Endothelial cell (in vitro differentiated cells): ENCODE measurements around the gene APOD. TPM values are rescaled to one million over a fixed set of nuclear protein-coding genes. Genes with fewer than 3 reads are reported as not detected.

Source experiments
- DNase-seq: peaks from one replicate; pipeline ENCODE4 v3.0.0; 2021; ENCODE audit warnings: low spot score
- H3K27ac Mint-ChIP-seq: one replicate; pipeline ENCODE4 v1.8.0; 2021; ENCODE audit warnings: mixed read lengths, inconsistent platforms; ENCODE audit not compliant: unreplicated experiment
- H3K27me3 Mint-ChIP-seq: one replicate; pipeline ENCODE4 v1.8.0; 2021; ENCODE audit warnings: mild to moderate bottlenecking, moderate library complexity, mixed read lengths, inconsistent platforms; ENCODE audit not compliant: unreplicated experiment
- H3K36me3 Mint-ChIP-seq: one replicate; pipeline ENCODE4 v1.8.0; 2021; ENCODE audit warnings: mild to moderate bottlenecking, low read depth, mixed read lengths, inconsistent platforms; ENCODE audit not compliant: unreplicated experiment
- H3K4me1 Mint-ChIP-seq: one replicate; pipeline ENCODE4 v1.8.0; 2021; ENCODE audit warnings: mild to moderate bottlenecking, mixed read lengths, inconsistent platforms; ENCODE audit not compliant: unreplicated experiment
- H3K4me3 Mint-ChIP-seq: one replicate; pipeline ENCODE4 v1.8.0; 2021; ENCODE audit warnings: mild to moderate bottlenecking, mixed read lengths, inconsistent platforms; ENCODE audit not compliant: unreplicated experiment
- H3K9me3 Mint-ChIP-seq: one replicate; pipeline ENCODE4 v1.8.0; 2021; ENCODE audit warnings: mixed read lengths, inconsistent platforms; ENCODE audit not compliant: unreplicated experiment
- CTCF ChIP-seq: fragments of 200-600 bp; sonication (generic); IDR thresholded peaks from one replicate; pipeline ENCODE4 v1.5.0; 2021; ENCODE audit warnings: antibody characterized with exemption; ENCODE audit not compliant: unreplicated experiment
- total RNA-seq: library from RNA; stranded (reverse); fragmentation: NEBNext Ultra II Directional; extraction: Animal tissue kit (Norgen Biotek cat#: 25700); gene quantifications from one replicate; pipeline ENCODE4 v1.2.1, GENCODE V29; 2021; ENCODE audit not compliant: unreplicated experiment

Gene APOD
- total RNA-seq, 1 donor from 2014 or later: 5.0 TPM

- H3K4me1 Mint-ChIP-seq: peaks cover 6% of the 10 kb centered on the region
- H3K36me3 Mint-ChIP-seq: no peaks in the 10 kb centered on the region
- H3K27me3 Mint-ChIP-seq: peaks cover 1% of the 10 kb centered on the region
- no peak overlapping the region for H3K27ac Mint-ChIP-seq
- no peaks in the 10 kb centered on the region for H3K9me3 Mint-ChIP-seq
- no peak for DNase-seq
- no peak for TF ChIP-seq CTCF
- no peak overlapping the region for H3K4me3 Mint-ChIP-seq
These were observed 9.9 kb downstream of the APOD start for GRCh38 chr3:195573611-195574496.

- DNase-seq: no peak
- Mint-ChIP-seq H3K27me3 (peaks cover 1% of the 10 kb centered on the region), H3K27ac (no peak overlapping the region), H3K9me3 (no peaks in the 10 kb centered on the region), H3K4me3 (no peak overlapping the region), H3K4me1 (peaks cover 6% of the 10 kb centered on the region), H3K36me3 (no peaks in the 10 kb centered on the region)
- TF ChIP-seq CTCF: no peak
These were observed 12.4 kb downstream of the APOD start for GRCh38 chr3:195571361-195571760.

GRCh38 chr3:195570912-195571311 lies 12.8 kb downstream of the APOD start:
- no peak overlapping the region for H3K27ac Mint-ChIP-seq

GRCh38 chr3:195570344-195570743 lies 13.4 kb downstream of the APOD start:
- peaks cover 1% of the 10 kb centered on the region for H3K27me3 Mint-ChIP-seq
- TF ChIP-seq CTCF: no peak
- peaks cover 6% of the 10 kb centered on the region for H3K4me1 Mint-ChIP-seq
- no peak for DNase-seq
- no peak overlapping the region for H3K4me3 Mint-ChIP-seq
- no peak overlapping the region for H3K27ac Mint-ChIP-seq
- no peaks in the 10 kb centered on the region for H3K9me3 Mint-ChIP-seq
- no peaks in the 10 kb centered on the region for H3K36me3 Mint-ChIP-seq

More at GRCh38 chr3:195570912-195571311, 12.8 kb downstream of the APOD start:
- peaks cover 1% of the 10 kb centered on the region for H3K27me3 Mint-ChIP-seq
- no peaks in the 10 kb centered on the region for H3K36me3 Mint-ChIP-seq
- no peak for TF ChIP-seq CTCF
- DNase-seq: no peak
- no peak overlapping the region for H3K4me3 Mint-ChIP-seq
- no peaks in the 10 kb centered on the region for H3K9me3 Mint-ChIP-seq
- peaks cover 6% of the 10 kb centered on the region for H3K4me1 Mint-ChIP-seq

GRCh38 chr3:195568630-195569029 lies 15.1 kb downstream of the APOD start:
- H3K36me3 Mint-ChIP-seq: no peaks in the 10 kb centered on the region

More at GRCh38 chr3:195568630-195569029, 15.1 kb downstream of the APOD start:
- no peak for DNase-seq
- H3K27me3 Mint-ChIP-seq: no peaks in the 10 kb centered on the region
- H3K4me3 Mint-ChIP-seq: no peak overlapping the region
- H3K27ac Mint-ChIP-seq: no peak overlapping the region
- peaks cover 6% of the 10 kb centered on the region for H3K4me1 Mint-ChIP-seq
- no peak for TF ChIP-seq CTCF
- H3K9me3 Mint-ChIP-seq: no peaks in the 10 kb centered on the region
